HEK293 (cell line): ENCODE data around the gene HPCAL1.

Experiments used
- CTCF ChIA-PET: fragments of 350-600 bp; formaldehyde crosslinking; extraction: SDS; loops from one replicate; lab custom pipeline; 2021; ENCODE audit warnings: antibody characterized with exemption; lab: Yijun Ruan, JAX
- POLR2A ChIA-PET: fragments of 300-600 bp; formaldehyde crosslinking; extraction: SDS; loops from one replicate; lab custom pipeline; 2020; ENCODE audit warnings: antibody characterized with exemption, inconsistent platforms; lab: Yijun Ruan, JAX
- H3K27ac ChIP-seq: fragments of 200-500 bp; sonication (Bioruptor generic); 2 replicates; pipeline ENCODE4 v1.5.1; 2014; ENCODE audit warnings: low read depth, low read length, control low read depth, inconsistent platforms; ENCODE audit errors: extremely low read depth
- H3K36me3 ChIP-seq, 2 experiments: fragments of 200-500 bp in 1 of 2; sonication (Bioruptor generic) in 1 of 2; 1 replicate in 1 of 2; 2 replicates in 1 of 2; pipeline ENCODE4 v1.5.1; 2014 to 2017; ENCODE audit warnings: inconsistent platforms in 2 of 2, low read length in 2 of 2; ENCODE audit not compliant: control insufficient read depth in 2 of 2, insufficient read depth in 1 of 2
- H3K4me1 ChIP-seq: fragments of 200-500 bp; sonication (Bioruptor generic); 2 replicates; pipeline ENCODE4 v1.5.1; 2014; ENCODE audit warnings: mild to moderate bottlenecking, low read length, inconsistent platforms; ENCODE audit not compliant: control insufficient read depth, insufficient read depth
- H3K4me3 ChIP-seq: 2 replicates; pipeline ENCODE4 v1.5.1; 2011; ENCODE audit warnings: low read depth, mild to moderate bottlenecking, control low read depth, low read length, moderate library complexity
- H3K9me3 ChIP-seq: fragments of 200-500 bp; sonication (Bioruptor generic); 2 replicates; pipeline ENCODE4 v1.5.1; 2014; ENCODE audit warnings: low read depth, low read length, inconsistent platforms; ENCODE audit not compliant: control insufficient read depth, insufficient read depth
- HOXC10 ChIP-seq: sonication (generic); formaldehyde crosslinking; IDR thresholded peaks from 2 replicates; pipeline ENCODE4 v1.8.1; 2023; ENCODE audit warnings: mild to moderate bottlenecking, missing genetic modification reagents
- KLF16 ChIP-seq: fragments of 450-650 bp; formaldehyde crosslinking; IDR thresholded peaks from 2 replicates; pipeline ENCODE4 v1.5.1; 2017; ENCODE audit warnings: missing biosample characterization, missing genetic modification characterization
- PBX3 ChIP-seq: sonication (generic); formaldehyde crosslinking; IDR thresholded peaks from 2 replicates; pipeline ENCODE4 v1.8.1; 2022; ENCODE audit warnings: mild to moderate bottlenecking, moderate library complexity, missing genetic modification reagents
- WT1 ChIP-seq: fragments of 450-650 bp; formaldehyde crosslinking; IDR thresholded peaks from 2 replicates; pipeline ENCODE4 v1.5.1; 2016; ENCODE audit warnings: missing biosample characterization, missing genetic modification characterization
- ZNF18 ChIP-seq: fragments of 450-650 bp; formaldehyde crosslinking; IDR thresholded peaks from 2 replicates; pipeline ENCODE4 v1.5.1; 2016; ENCODE audit warnings: missing biosample characterization, missing genetic modification characterization
- ZNF2 ChIP-seq: fragments of 450-650 bp; formaldehyde crosslinking; IDR thresholded peaks from 2 replicates; pipeline ENCODE4 v1.5.1; 2016; ENCODE audit warnings: missing biosample characterization, missing genetic modification characterization
- ZNF202 ChIP-seq: fragments of 450-650 bp; formaldehyde crosslinking; IDR thresholded peaks from 2 replicates; pipeline ENCODE4 v1.5.1; 2016; ENCODE audit warnings: missing biosample characterization, missing genetic modification characterization, borderline replicate concordance
- ZNF214 ChIP-seq: fragments of 450-650 bp; formaldehyde crosslinking; IDR thresholded peaks from 2 replicates; pipeline ENCODE4 v1.5.1; 2017; ENCODE audit warnings: missing biosample characterization, mild to moderate bottlenecking, missing genetic modification characterization, borderline replicate concordance
- ZNF280D ChIP-seq: fragments of 450-650 bp; formaldehyde crosslinking; IDR thresholded peaks from 2 replicates; pipeline ENCODE4 v1.5.1; 2016; ENCODE audit warnings: missing biosample characterization, missing genetic modification characterization
- ZNF341 ChIP-seq: fragments of 450-650 bp; formaldehyde crosslinking; IDR thresholded peaks from 2 replicates; pipeline ENCODE4; 2016; ENCODE audit warnings: low read depth, missing biosample characterization, missing genetic modification characterization
- ZNF423 ChIP-seq: fragments of 450-650 bp; formaldehyde crosslinking; IDR thresholded peaks from 2 replicates; pipeline ENCODE4 v1.5.1; 2016; ENCODE audit warnings: missing biosample characterization, missing genetic modification characterization
- ZNF610 ChIP-seq: fragments of 450-650 bp; formaldehyde crosslinking; IDR thresholded peaks from 2 replicates; pipeline ENCODE4 v1.5.1; 2016; ENCODE audit warnings: missing biosample characterization, missing genetic modification characterization, borderline replicate concordance
- ZNF629 ChIP-seq: fragments of 450-650 bp; formaldehyde crosslinking; IDR thresholded peaks from 2 replicates; pipeline ENCODE4 v1.5.1; 2017; ENCODE audit warnings: missing biosample characterization, missing genetic modification characterization
- ZNF777 ChIP-seq: fragments of 450-650 bp; formaldehyde crosslinking; IDR thresholded peaks from 2 replicates; pipeline ENCODE4 v1.5.1; 2017; ENCODE audit warnings: missing biosample characterization, missing genetic modification characterization, borderline replicate concordance
- ZSCAN16 ChIP-seq: fragments of 450-650 bp; formaldehyde crosslinking; IDR thresholded peaks from 2 replicates; pipeline ENCODE4 v1.5.1; 2016; ENCODE audit warnings: missing biosample characterization, missing genetic modification characterization
- TF ChIP-seq, protein P1 (sequence below): fragments of 450-650 bp; formaldehyde crosslinking; IDR thresholded peaks from 2 replicates; pipeline ENCODE4 v1.5.1; 2017; ENCODE audit warnings: missing biosample characterization, mild to moderate bottlenecking, missing genetic modification characterization, moderate library complexity
- TF ChIP-seq, protein P2 (sequence below): fragments of 450-650 bp; formaldehyde crosslinking; IDR thresholded peaks from 2 replicates; pipeline ENCODE4 v1.5.1; 2016; ENCODE audit warnings: missing biosample characterization, missing genetic modification characterization
- TF ChIP-seq, protein P3 (sequence below): fragments of 450-650 bp; IDR thresholded peaks from 2 replicates; pipeline ENCODE4 v1.5.1; 2018; ENCODE audit warnings: missing biosample characterization, mild to moderate bottlenecking, missing genetic modification characterization
- TF ChIP-seq, protein P4 (sequence below): fragments of 450-650 bp; IDR thresholded peaks from 2 replicates; pipeline ENCODE4 v1.5.1; 2018; ENCODE audit warnings: missing biosample characterization, missing genetic modification characterization

The HPCAL1 gene

DNA sequence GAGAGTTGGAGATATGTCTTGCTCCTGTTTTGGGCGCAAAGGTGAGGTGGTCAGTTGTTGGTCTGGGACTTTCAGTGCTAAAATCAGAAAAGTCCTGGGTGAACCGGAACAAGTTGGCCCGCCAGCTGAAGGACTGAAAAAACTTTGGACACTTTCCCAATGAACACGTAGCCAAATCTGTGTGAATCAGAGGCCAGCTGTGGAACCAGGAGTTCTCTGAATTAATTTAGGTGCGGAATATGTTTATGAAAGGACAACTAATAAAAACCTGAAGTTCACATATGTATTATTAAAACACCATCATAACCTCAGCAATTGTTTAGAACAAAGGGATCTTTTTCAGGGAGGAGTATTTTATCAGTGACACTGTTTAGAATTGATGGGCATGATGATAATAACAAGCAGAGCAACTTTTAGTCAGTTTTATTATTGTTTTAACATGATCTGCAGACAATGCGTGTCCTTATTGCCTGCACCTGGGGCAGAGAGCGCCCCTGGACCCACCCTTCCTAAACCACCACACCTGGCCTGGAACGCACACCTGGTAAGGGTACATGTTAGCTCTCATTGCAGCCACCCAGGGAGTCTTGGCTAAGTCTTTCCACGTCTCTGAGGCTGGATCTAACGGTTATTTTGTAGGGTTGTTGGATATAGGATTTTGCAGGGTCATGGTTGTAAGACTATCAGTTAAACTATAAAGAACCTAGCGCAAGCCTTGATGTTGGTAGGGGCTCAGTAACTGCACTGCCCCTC lies 155.3 kb downstream of the HPCAL1 start:
- Histone ChIP-seq H3K27ac (no peak overlapping the region), H3K36me3 (no peaks in the 10 kb centered on the region), H3K9me3 (no peaks in the 10 kb centered on the region), H3K4me1 (no peaks in the 10 kb centered on the region), H3K4me3 (no peak overlapping the region)
- TF ChIP-seq KLF16 (tag by site-specific recombination) (no peak), ZNF423 (tag by site-specific recombination) (no peak), ZNF610 (no peak), ZSCAN16 (tag by site-specific recombination) (no peak), ZNF280D (no peak), ZNF202 (no peak), ZNF629 (tag by site-specific recombination) (no peak), PBX3 (CRISPR knock-in tag) (no peak), ZNF214 (tag by site-specific recombination) (no peak), ZNF341 (tag by site-specific recombination) (no peak)
- TF ChIP-seq, protein P1, sequence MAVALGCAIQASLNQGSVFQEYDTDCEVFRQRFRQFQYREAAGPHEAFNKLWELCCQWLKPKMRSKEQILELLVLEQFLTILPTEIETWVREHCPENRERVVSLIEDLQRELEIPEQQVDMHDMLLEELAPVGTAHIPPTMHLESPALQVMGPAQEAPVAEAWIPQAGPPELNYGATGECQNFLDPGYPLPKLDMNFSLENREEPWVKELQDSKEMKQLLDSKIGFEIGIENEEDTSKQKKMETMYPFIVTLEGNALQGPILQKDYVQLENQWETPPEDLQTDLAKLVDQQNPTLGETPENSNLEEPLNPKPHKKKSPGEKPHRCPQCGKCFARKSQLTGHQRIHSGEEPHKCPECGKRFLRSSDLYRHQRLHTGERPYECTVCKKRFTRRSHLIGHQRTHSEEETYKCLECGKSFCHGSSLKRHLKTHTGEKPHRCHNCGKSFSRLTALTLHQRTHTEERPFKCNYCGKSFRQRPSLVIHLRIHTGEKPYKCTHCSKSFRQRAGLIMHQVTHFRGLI (tag by site-specific recombination) = no peak
- TF ChIP-seq, protein P2, sequence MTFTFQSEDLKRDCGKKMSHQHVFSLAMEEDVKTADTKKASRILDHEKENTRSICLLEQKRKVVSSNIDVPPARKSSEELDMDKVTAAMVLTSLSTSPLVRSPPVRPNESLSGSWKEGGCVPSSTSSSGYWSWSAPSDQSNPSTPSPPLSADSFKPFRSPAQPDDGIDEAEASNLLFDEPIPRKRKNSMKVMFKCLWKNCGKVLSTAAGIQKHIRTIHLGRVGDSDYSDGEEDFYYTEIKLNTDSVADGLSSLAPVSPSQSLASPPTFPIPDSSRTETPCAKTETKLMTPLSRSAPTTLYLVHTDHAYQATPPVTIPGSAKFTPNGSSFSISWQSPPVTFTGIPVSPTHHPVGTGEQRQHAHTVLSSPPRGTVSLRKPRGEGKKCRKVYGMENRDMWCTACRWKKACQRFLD (tag by site-specific recombination) = no peak
- POLR2A ChIA-PET = interaction anchor here (0.7 to 1.0 kb wide), 2 partner anchors 10 to 351 kb away, joined by 4 read pairs; no protein-coding TSS in a partner anchor
- CTCF ChIA-PET = no interaction called here

- Histone ChIP-seq H3K4me1 (no peaks in the 10 kb centered on the region), H3K9me3 (no peaks in the 10 kb centered on the region), H3K27ac (no peak overlapping the region), H3K36me3 (no peaks in the 10 kb centered on the region), H3K4me3 (no peak overlapping the region)
- POLR2A ChIA-PET = interaction anchor here (0.7 to 1.5 kb wide), 2 partner anchors 12 to 21 kb away, joined by 4 to 5 read pairs; partner anchors contain the start of gene ODC1
- CTCF ChIA-PET = no interaction called here
- TF ChIP-seq ZNF18 (no peak), ZNF777 (no peak), ZNF2 (tag by site-specific recombination) (no peak), WT1 (tag by site-specific recombination) (no peak), HOXC10 (CRISPR knock-in tag) (no peak), ZNF423 (tag by site-specific recombination) (no peak), ZNF610 (no peak)
- TF ChIP-seq, protein P3, sequence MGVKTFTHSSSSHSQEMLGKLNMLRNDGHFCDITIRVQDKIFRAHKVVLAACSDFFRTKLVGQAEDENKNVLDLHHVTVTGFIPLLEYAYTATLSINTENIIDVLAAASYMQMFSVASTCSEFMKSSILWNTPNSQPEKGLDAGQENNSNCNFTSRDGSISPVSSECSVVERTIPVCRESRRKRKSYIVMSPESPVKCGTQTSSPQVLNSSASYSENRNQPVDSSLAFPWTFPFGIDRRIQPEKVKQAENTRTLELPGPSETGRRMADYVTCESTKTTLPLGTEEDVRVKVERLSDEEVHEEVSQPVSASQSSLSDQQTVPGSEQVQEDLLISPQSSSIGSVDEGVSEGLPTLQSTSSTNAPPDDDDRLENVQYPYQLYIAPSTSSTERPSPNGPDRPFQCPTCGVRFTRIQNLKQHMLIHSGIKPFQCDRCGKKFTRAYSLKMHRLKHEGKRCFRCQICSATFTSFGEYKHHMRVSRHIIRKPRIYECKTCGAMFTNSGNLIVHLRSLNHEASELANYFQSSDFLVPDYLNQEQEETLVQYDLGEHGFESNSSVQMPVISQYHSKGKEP (tag by site-specific recombination) = no peak
- TF ChIP-seq, protein P4, sequence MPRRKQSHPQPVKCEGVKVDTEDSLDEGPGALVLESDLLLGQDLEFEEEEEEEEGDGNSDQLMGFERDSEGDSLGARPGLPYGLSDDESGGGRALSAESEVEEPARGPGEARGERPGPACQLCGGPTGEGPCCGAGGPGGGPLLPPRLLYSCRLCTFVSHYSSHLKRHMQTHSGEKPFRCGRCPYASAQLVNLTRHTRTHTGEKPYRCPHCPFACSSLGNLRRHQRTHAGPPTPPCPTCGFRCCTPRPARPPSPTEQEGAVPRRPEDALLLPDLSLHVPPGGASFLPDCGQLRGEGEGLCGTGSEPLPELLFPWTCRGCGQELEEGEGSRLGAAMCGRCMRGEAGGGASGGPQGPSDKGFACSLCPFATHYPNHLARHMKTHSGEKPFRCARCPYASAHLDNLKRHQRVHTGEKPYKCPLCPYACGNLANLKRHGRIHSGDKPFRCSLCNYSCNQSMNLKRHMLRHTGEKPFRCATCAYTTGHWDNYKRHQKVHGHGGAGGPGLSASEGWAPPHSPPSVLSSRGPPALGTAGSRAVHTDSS = no peak
Observed at GRCh38 chr2:10460366-10460796, 157.7 kb downstream of the HPCAL1 start.
